ENCODE results near the gene EML2.

- no peak for TF ChIP-seq CTCF (IDR thresholded peaks at IDR 0.05; ENCODE audit: borderline replicate concordance, extremely low read depth, low read length, poor library complexity, severe bottlenecking)
- no peak for TF ChIP-seq EZH2 (IDR thresholded peaks at IDR 0.05; ENCODE audit: borderline replicate concordance, low read depth, low read length, severe bottlenecking)
Observed at GRCh38 chr19:45576682-45577081, 62.5 kb downstream of the EML2 start.
